IMR-90 (cell line): ENCODE results near the gene FASTKD1. TPM values are rescaled to one million over a fixed set of nuclear protein-coding genes. Genes with fewer than 3 reads are reported as not detected.

ENCODE experiments used
- ATAC-seq: fragments of 200-7000 bp; cut with Tn5 transposase; 2 replicates; pipeline ENCODE4 v1.9.1; 2020; ENCODE audit warnings: low read depth, mild to moderate bottlenecking, moderate library complexity
- Bru-seq: library from RNA; stranded (reverse); fragments of 400-500 nt; gene quantifications from one replicate; lab custom pipeline; 2021; lab: Mats Ljungman, UMichigan
- BruChase-seq, 2 experiments: library from RNA; stranded (reverse); fragments of 400-500 nt; gene quantifications; one replicate each; lab custom pipeline; 2021; lab: Mats Ljungman, UMichigan
- BruUV-seq: library from RNA; stranded (reverse); fragments of 400-500 nt; replicated peaks from 2 replicates; lab custom pipeline; 2021; lab: Mats Ljungman, UMichigan
- CTCF ChIA-PET: fragments of 300-600 bp; formaldehyde crosslinking; extraction: SDS; loops from one replicate; lab custom pipeline; 2021; ENCODE audit warnings: antibody characterized with exemption; lab: Yijun Ruan, JAX
- POLR2A ChIA-PET: fragments of 300-600 bp; sonication (Branson Sonifier 250); formaldehyde crosslinking; loops from one replicate; lab custom pipeline; 2022; ENCODE audit warnings: antibody characterized with exemption; ENCODE audit not compliant: unreplicated experiment; lab: Charles Lee
- DNase-seq: peaks from one replicate; pipeline ENCODE4 v3.0.0; 2013
- H2AFZ ChIP-seq: replicated peaks from 2 replicates; pipeline ENCODE3; 2013; ENCODE audit warnings: low read length, mild to moderate bottlenecking; ENCODE audit not compliant: poor library complexity
- H2AK5ac ChIP-seq: 2 replicates; pipeline ENCODE4 v1.6.1; 2013; ENCODE audit warnings: low read depth, low read length, inconsistent platforms
- H2AK9ac ChIP-seq: replicated peaks from 2 replicates; pipeline ENCODE3; 2013; ENCODE audit warnings: mild to moderate bottlenecking, low read depth, low read length, moderate library complexity; ENCODE audit not compliant: poor library complexity
- H2BK120ac ChIP-seq: 2 replicates; pipeline ENCODE4 v1.6.1; 2013; ENCODE audit warnings: low read depth, low read length, inconsistent platforms
- H2BK15ac ChIP-seq: 3 replicates; pipeline ENCODE4 v1.6.1; 2013; ENCODE audit warnings: low read depth, low read length, inconsistent platforms
- H2BK20ac ChIP-seq: 2 replicates; pipeline ENCODE4 v1.6.1; 2013; ENCODE audit warnings: low read depth, mild to moderate bottlenecking, inconsistent platforms, low read length, moderate library complexity
- H2BK5ac ChIP-seq: 2 replicates; pipeline ENCODE4 v1.6.1; 2013; ENCODE audit warnings: mild to moderate bottlenecking, low read depth, low read length, inconsistent platforms; ENCODE audit not compliant: poor library complexity, severe bottlenecking
- H3K14ac ChIP-seq: replicated peaks from 2 replicates; pipeline ENCODE4 v1.6.1; 2013; ENCODE audit warnings: low read depth, low read length, inconsistent platforms
- H3K18ac ChIP-seq: 2 replicates; pipeline ENCODE4 v1.6.1; 2013; ENCODE audit warnings: low read depth, low read length, control low read depth
- H3K23ac ChIP-seq: 2 replicates; pipeline ENCODE4 v1.6.1; 2013; ENCODE audit warnings: low read depth, low read length, inconsistent platforms
- H3K27ac ChIP-seq: 2 replicates; pipeline ENCODE4 v1.5.1; 2013; ENCODE audit warnings: mild to moderate bottlenecking, control low read depth, low read length; ENCODE audit not compliant: insufficient read depth
- H3K27me3 ChIP-seq: 2 replicates; pipeline ENCODE4 v1.6.1; 2013; ENCODE audit warnings: low read length; ENCODE audit not compliant: control insufficient read depth, insufficient read depth
- H3K36me3 ChIP-seq: 2 replicates; pipeline ENCODE4 v1.6.1; 2013; ENCODE audit warnings: low read length, mixed read lengths; ENCODE audit not compliant: control insufficient read depth, insufficient read depth
- H3K4ac ChIP-seq: 2 replicates; pipeline ENCODE4 v1.6.1; 2013; ENCODE audit warnings: low read depth, low read length, inconsistent platforms
- H3K4me1 ChIP-seq: 2 replicates; pipeline ENCODE4 v1.6.1; 2013; ENCODE audit warnings: low read length, mixed read lengths; ENCODE audit not compliant: control insufficient read depth, insufficient read depth
- H3K4me2 ChIP-seq: 2 replicates; pipeline ENCODE4 v1.6.1; 2013; ENCODE audit warnings: low read depth, mild to moderate bottlenecking, control low read depth, low read length, moderate library complexity
- H3K4me3 ChIP-seq: 2 replicates; pipeline ENCODE4 v1.5.1; 2013; ENCODE audit warnings: low read depth, mild to moderate bottlenecking, control low read depth, low read length, moderate library complexity; ENCODE audit not compliant: insufficient read depth
- H3K56ac ChIP-seq: 2 replicates; pipeline ENCODE4 v1.6.1; 2013; ENCODE audit warnings: low read length, inconsistent platforms; ENCODE audit not compliant: insufficient read depth; ENCODE audit errors: extremely low read depth
- H3K79me1 ChIP-seq, 2 experiments: 2 replicates each; pipeline ENCODE4 v1.6.1; 2013; ENCODE audit warnings: low read length in 2 of 2, inconsistent platforms in 1 of 2, low read depth in 1 of 2
- H3K9ac ChIP-seq: 2 replicates; pipeline ENCODE4 v1.6.1; 2013; ENCODE audit warnings: low read depth, low read length, control low read depth
- H3K9me1 ChIP-seq: 2 replicates; pipeline ENCODE4 v1.6.1; 2013; ENCODE audit warnings: low read length, inconsistent platforms; ENCODE audit not compliant: insufficient read depth
- H3K9me3 ChIP-seq: 2 replicates; pipeline ENCODE4 v1.6.1; 2013; ENCODE audit warnings: low read length; ENCODE audit not compliant: control insufficient read depth, insufficient read depth
- H4K20me1 ChIP-seq: 2 replicates; pipeline ENCODE4 v1.6.1; 2013; ENCODE audit warnings: low read length, inconsistent platforms; ENCODE audit not compliant: insufficient read depth
- H4K5ac ChIP-seq: 2 replicates; pipeline ENCODE4 v1.6.1; 2013; ENCODE audit warnings: mild to moderate bottlenecking, low read depth, low read length, control low read depth
- H4K8ac ChIP-seq, 2 experiments: 2 replicates each; pipeline ENCODE4 v1.6.1; 2013; ENCODE audit warnings: low read depth in 2 of 2, low read length in 2 of 2, control low read depth in 1 of 2, inconsistent platforms in 1 of 2
- H4K91ac ChIP-seq: 2 replicates; pipeline ENCODE4 v1.6.1; 2013; ENCODE audit warnings: low read depth, low read length, inconsistent platforms; ENCODE audit not compliant: insufficient read depth
- BHLHE40 ChIP-seq: fragments of 150-350 bp; IDR thresholded peaks from 2 replicates; pipeline ENCODE4 v1.6.1; 2016; ENCODE audit warnings: mild to moderate bottlenecking, low read depth, low read length
- CEBPB ChIP-seq: IDR thresholded peaks from 2 replicates; pipeline ENCODE4 v1.6.1; 2012; ENCODE audit warnings: low read depth, low read length, improper control_type of control experiment
- CHD1 ChIP-seq: IDR thresholded peaks from 2 replicates; pipeline ENCODE4 v1.6.1; 2012; ENCODE audit warnings: low read depth, low read length, improper control_type of control experiment
- MXI1 ChIP-seq: IDR thresholded peaks from 2 replicates; pipeline ENCODE4 v1.6.1; 2012; ENCODE audit warnings: low read depth, mild to moderate bottlenecking, low read length, moderate library complexity, borderline replicate concordance
- SMC3 ChIP-seq: fragments of 150-350 bp; IDR thresholded peaks from 2 replicates; pipeline ENCODE4 v1.6.1; 2016; ENCODE audit warnings: low read depth, mild to moderate bottlenecking, antibody characterized with exemption, low read length, moderate library complexity
- WGBS, 2 experiments: methylation state at CpG; one replicate each; pipeline versions ENCODE4 v1.1.5 to v1.1.7; 2013; ENCODE audit warnings: missing lambda C conversion rate in 2 of 2; ENCODE audit not compliant: insufficient read length in 1 of 2; ENCODE audit errors: extremely low coverage in 2 of 2; 5-methylcytosine and 5-hydroxymethylcytosine counted together
- dilution Hi-C: fragments of 300-500 bp; cut with HindIII; formaldehyde crosslinking; loops from one replicate; pipeline ENCODE4 v1.14.3; 2018; ENCODE audit warnings: low sequenced_read_pairs; ENCODE audit not compliant: unreplicated experiment
- in situ Hi-C: fragments of 300-500 bp; cut with MboI; formaldehyde crosslinking; loops from 3 replicates; pipeline ENCODE4 v1.14.3; 2019; ENCODE audit warnings: low sequenced_read_pairs, inconsistent platforms, mixed read lengths
- intact Hi-C: fragments of 100-400 bp; cut with micrococcal nuclease; formaldehyde crosslinking; loops from 2 replicates; pipeline ENCODE4 v1.10.0; 2022
- long read RNA-seq: library from polyadenylated mRNA; unstranded; transcript quantifications from one replicate; pipeline ENCODE4 v2.0.0, GENCODE V29; 2021; ENCODE audit not compliant: unreplicated experiment
- polyA plus RNA-seq, 3 experiments: library from polyadenylated mRNA; depleted of rRNA; stranded (reverse); fragments of >200 nt; gene quantifications; 2 replicates each; pipeline ENCODE4 v1.2.3, GENCODE V29; 2012; ENCODE audit warnings: low replicate concordance in 1 of 3
- total RNA-seq: library from RNA; depleted of rRNA; stranded (reverse); fragments of >200 nt; gene quantifications from 2 replicates; pipeline ENCODE4 v1.2.3, GENCODE V29; 2012; rRNA removed

FASTKD1 gene, protein sequence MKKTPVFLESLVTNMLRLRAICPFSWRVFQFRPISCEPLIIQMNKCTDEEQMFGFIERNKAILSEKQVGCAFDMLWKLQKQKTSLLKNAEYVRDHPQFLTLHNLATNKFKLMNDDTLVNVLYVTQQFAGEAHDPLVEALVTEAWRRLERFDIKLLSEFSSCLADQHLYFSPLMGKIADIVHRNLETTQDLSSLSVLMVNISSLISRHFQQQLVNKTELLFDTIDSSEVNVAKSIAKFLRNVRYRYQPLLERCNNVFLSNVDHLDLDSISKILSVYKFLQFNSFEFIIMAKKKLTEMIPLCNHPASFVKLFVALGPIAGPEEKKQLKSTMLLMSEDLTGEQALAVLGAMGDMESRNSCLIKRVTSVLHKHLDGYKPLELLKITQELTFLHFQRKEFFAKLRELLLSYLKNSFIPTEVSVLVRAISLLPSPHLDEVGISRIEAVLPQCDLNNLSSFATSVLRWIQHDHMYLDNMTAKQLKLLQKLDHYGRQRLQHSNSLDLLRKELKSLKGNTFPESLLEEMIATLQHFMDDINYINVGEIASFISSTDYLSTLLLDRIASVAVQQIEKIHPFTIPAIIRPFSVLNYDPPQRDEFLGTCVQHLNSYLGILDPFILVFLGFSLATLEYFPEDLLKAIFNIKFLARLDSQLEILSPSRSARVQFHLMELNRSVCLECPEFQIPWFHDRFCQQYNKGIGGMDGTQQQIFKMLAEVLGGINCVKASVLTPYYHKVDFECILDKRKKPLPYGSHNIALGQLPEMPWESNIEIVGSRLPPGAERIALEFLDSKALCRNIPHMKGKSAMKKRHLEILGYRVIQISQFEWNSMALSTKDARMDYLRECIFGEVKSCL
- 11.5 and 16.9 TPM in 2 replicates for total RNA-seq
- polyA plus RNA-seq (2012; rRNA removed): 8.2 and 11.4 TPM in 2 replicates
- 0.73 and 0.97 TPM in 2 replicates for polyA plus RNA-seq (2012; cell fraction: cytosol; rRNA removed)
- 3.0 and 27.0 TPM in 2 replicates for polyA plus RNA-seq (2012; cell fraction: nucleus; rRNA removed; ENCODE audit: low replicate concordance)
- percentile 61 among the genes with signal in this experiment for Bru-seq, nascent RNA
- percentile 78 among the genes with signal in this experiment for BruChase-seq, experiment 1, labeled RNA remaining after a 6-hour chase
- BruChase-seq, experiment 2, labeled RNA remaining after a 2-hour chase: percentile 69 among the genes with signal in this experiment
- long read RNA-seq, transcript FASTKD1-204 (15 exons, 2,967 nt): major isoform, 6 of 18 reads
- long read RNA-seq, partial matches to known transcripts: 3 of 18 reads
- long read RNA-seq, other reads (novel, unspliced or antisense): 8 of 18 reads

DNA sequence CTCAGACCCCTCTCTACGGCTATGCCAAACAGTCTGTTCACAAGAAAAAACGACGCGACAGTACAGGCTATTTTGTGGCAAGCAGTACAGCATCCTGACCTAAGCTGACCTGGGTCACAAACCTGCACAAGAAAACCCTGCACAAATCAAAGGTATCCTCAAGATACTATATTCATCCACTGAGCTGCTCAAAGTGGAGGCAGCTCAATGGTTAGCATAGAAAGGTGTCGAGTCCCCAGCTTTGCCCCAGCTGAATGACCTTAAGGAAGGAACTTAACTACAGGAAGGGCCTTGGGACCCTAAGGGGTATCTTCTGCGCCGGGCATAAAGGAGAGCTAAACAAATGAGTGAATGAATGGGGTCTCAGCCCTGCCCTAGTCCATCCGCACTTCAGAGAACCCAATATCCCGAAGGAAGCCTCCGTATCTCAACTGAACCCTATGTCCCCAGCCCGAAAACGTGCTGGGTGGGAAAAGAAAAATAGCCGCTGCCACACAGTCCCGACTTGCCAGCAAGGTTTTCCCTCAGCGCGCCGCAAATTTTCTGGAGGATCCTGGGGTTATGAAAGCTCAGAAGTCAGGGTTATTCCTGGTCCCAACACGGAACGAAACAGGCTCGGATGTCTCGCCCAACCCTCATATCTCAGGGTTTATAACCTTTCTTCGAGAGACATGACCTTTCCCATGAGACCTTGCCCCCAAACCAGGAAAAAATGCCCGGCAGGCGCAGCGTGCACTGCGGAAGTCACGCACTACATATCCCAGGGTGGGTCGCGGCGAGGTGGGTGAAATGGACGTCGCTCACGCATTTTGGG is at the start of gene FASTKD1:
FASTKD1 (minus strand) TSS at position 706 of the 814 bp plus-strand sequence. CDS start 1,836 bp downstream, outside the sequence.
- H3K27ac ChIP-seq: peak within 1 kb of the TSS; percentile 41
- intact Hi-C loops: loop anchor here (10.0 kb wide), 1 partner anchor 221 kb away; the partner anchor contains the start of gene SSB
- H2AK9ac ChIP-seq: peak within 1 kb of the TSS; percentile 75
- DNase-seq: peak; percentile 81
- peaks cover 0 to 20% of the 10 kb centered on the region in 2 experiments; a peak in 3 of 4 replicates for H3K79me1 ChIP-seq
- H3K4me3 ChIP-seq: peak within 1 kb of the TSS; percentile 62
- ATAC-seq: peak; percentile 99
- H3K27me3 ChIP-seq: no peaks in the 10 kb centered on the region
- ChIA-PET CTCF (interaction anchor here (0.9 to 1.0 kb wide), 2 partner anchors 43 to 49 kb away, joined by 3 read pairs; no protein-coding TSS in a partner anchor), POLR2A (no interaction called here)
- H4K5ac ChIP-seq: peak within 1 kb of the TSS; percentile 56
- H2BK5ac ChIP-seq: peak within 1 kb of the TSS; percentile 55
- dilution Hi-C loops: no loop called here
- peak within 1 kb of the TSS; percentile 55 for H3K56ac ChIP-seq
- peak within 1 kb of the TSS; percentile 44 to 85 for H4K8ac ChIP-seq
- H2BK15ac ChIP-seq: no peak within 1 kb of the TSS
- no peak within 1 kb of the TSS for H2AK5ac ChIP-seq
- H3K9ac ChIP-seq: peak within 1 kb of the TSS; percentile 70
- H3K36me3 ChIP-seq: no peaks in the 10 kb centered on the region
- 8% methylated on average over 5 of the region's 33 CpGs; no CpG with 5 or more reads in 1 of the 2 experiments for WGBS, 2 experiments
- H3K9me3 ChIP-seq: no peaks in the 10 kb centered on the region
- H4K20me1 ChIP-seq: no peaks in the 10 kb centered on the region
- peak within 1 kb of the TSS; percentile 100 for H3K4me2 ChIP-seq
- BruUV-seq: TSS peak; percentile 50
- H3K18ac ChIP-seq: peak within 1 kb of the TSS; percentile 11; the same call in 1 of the 2 replicates
- in situ Hi-C loops: no loop called here
- no peaks in the 10 kb centered on the region for H3K4me1 ChIP-seq
- H4K91ac ChIP-seq: peak within 1 kb of the TSS; percentile 51; the same call in 1 of the 2 replicates
- peak within 1 kb of the TSS; percentile 38; the same call in 1 of the 2 replicates for H2BK120ac ChIP-seq
- H2BK20ac ChIP-seq: no peak within 1 kb of the TSS
- H3K23ac ChIP-seq: peak within 1 kb of the TSS; percentile 88
- H3K4ac ChIP-seq: peak within 1 kb of the TSS; percentile 85
- H3K14ac ChIP-seq: peak within 1 kb of the TSS; percentile 87
- peak within 1 kb of the TSS; percentile 94 for H2AFZ ChIP-seq
- TF ChIP-seq CHD1: 0 out of 2 replicates have a peak, but pooled peaks have one; percentile 51
- no peak for TF ChIP-seq SMC3
- no peak for TF ChIP-seq CEBPB
- TF ChIP-seq BHLHE40: peak; percentile 60; the same call in 1 of the 2 replicates
- TF ChIP-seq MXI1: peak; percentile 66
- H3K9me1 ChIP-seq: no peaks in the 10 kb centered on the region
